HepG2 (cell line): ENCODE measurements around the gene RMRP. TPM values are rescaled to one million over a fixed set of nuclear protein-coding genes. Genes with fewer than 3 reads are reported as not detected.

Experiments used
- ATAC-seq: fragments of 200-7000 bp; cut with Tn5 transposase; 3 replicates; pipeline ENCODE4 v1.9.1; 2020; ENCODE audit warnings: mild to moderate bottlenecking, moderate library complexity
- BruUV-seq: library from RNA; stranded (reverse); fragments of 400-500 nt; replicated peaks from 2 replicates; lab custom pipeline; 2021; lab: Mats Ljungman, UMichigan
- CTCF ChIA-PET: fragments of 300-600 bp; formaldehyde crosslinking; extraction: SDS; loops from one replicate; lab custom pipeline; 2021; ENCODE audit warnings: low total read pairs, inconsistent platforms, low intra/inter-chr PET ratio; lab: Yijun Ruan, JAX
- POLR2A ChIA-PET: fragments of 350-600 bp; sonication (Branson Sonifier 250); formaldehyde crosslinking; loops from one replicate; lab custom pipeline; 2020; ENCODE audit warnings: antibody characterized with exemption, inconsistent platforms; lab: Yijun Ruan, JAX
- DNase-seq: peaks from one replicate; pipeline ENCODE4 v3.0.0-alpha.2; 2015; ENCODE audit warnings: low spot score
- FAIRE-seq: peaks from 3 replicates; lab custom pipeline; 2011; peaks lifted over from hg19 to GRCh38; lab: Jason Lieb, UNC
- H2AFZ ChIP-seq: one replicate; pipeline ENCODE4 v1.6.1; 2011; ENCODE audit warnings: low read length, inconsistent platforms
- H3K27ac ChIP-seq: fragments of 300-600 bp; 3 replicates; pipeline ENCODE4 v1.8.0; 2011; ENCODE audit warnings: mixed run types, mild to moderate bottlenecking, mixed read lengths, low read length, inconsistent platforms; ENCODE audit not compliant: insufficient read depth; ENCODE audit errors: extremely low read length
- H3K27me3 ChIP-seq, 2 experiments: fragments of 200-600 bp in 1 of 2; 2 replicates in 1 of 2; 3 replicates in 1 of 2; pipeline versions ENCODE4 v1.6.0 to v1.8.0; 2011; ENCODE audit warnings: low read length in 2 of 2, mild to moderate bottlenecking in 2 of 2, moderate library complexity in 2 of 2, inconsistent platforms in 1 of 2; ENCODE audit not compliant: insufficient read depth in 2 of 2, control insufficient read depth in 1 of 2
- H3K36me3 ChIP-seq, 2 experiments: fragments of 200-600 bp in 1 of 2; replicated peaks in 1 of 2; 2 replicates in 1 of 2; 3 replicates in 1 of 2; pipeline versions ENCODE4 v1.5.1 to v1.8.0; 2011; ENCODE audit warnings: low read length in 2 of 2, inconsistent platforms in 1 of 2; ENCODE audit not compliant: insufficient read depth in 2 of 2, control insufficient read depth in 1 of 2
- H3K4me1 ChIP-seq: 2 replicates; pipeline ENCODE4 v1.5.1; 2012; ENCODE audit warnings: low read length, inconsistent platforms; ENCODE audit not compliant: insufficient read depth
- H3K4me2 ChIP-seq: 2 replicates; pipeline ENCODE4 v1.6.0; 2011; ENCODE audit warnings: low read depth, low read length, inconsistent platforms
- H3K4me3 ChIP-seq, 3 experiments: fragments of 200-600 bp in 1 of 3; sonication (generic), shearing (Covaris generic) in 1 of 3; replicated peaks in 1 of 3; 2 replicates each; pipeline ENCODE4 v1.5.1; 2011 to 2016; ENCODE audit warnings: low read length in 3 of 3, inconsistent platforms in 2 of 3, low read depth in 2 of 3, mild to moderate bottlenecking in 2 of 3, control low read depth in 1 of 3, mixed read lengths in 1 of 3; ENCODE audit not compliant: insufficient read depth in 1 of 3
- H3K79me2 ChIP-seq: one replicate; pipeline ENCODE4 v1.6.1; 2011; ENCODE audit warnings: low read length, inconsistent platforms; ENCODE audit not compliant: insufficient read depth
- H3K9ac ChIP-seq: 2 replicates; pipeline ENCODE4 v1.6.0; 2011; ENCODE audit warnings: mild to moderate bottlenecking, low read depth, low read length, inconsistent platforms; ENCODE audit not compliant: insufficient read depth
- H3K9me3 ChIP-seq: 2 replicates; pipeline ENCODE4 v1.5.1; 2012; ENCODE audit warnings: mild to moderate bottlenecking, low read length
- H4K20me1 ChIP-seq: 2 replicates; pipeline ENCODE4 v1.6.0; 2011; ENCODE audit warnings: inconsistent platforms, mild to moderate bottlenecking, low read length, moderate library complexity; ENCODE audit not compliant: insufficient read depth
- NR2C2 ChIP-seq: sonication (generic); formaldehyde crosslinking; IDR thresholded peaks from 2 replicates; pipeline ENCODE4 v1.4.0; 2020; ENCODE audit warnings: missing genetic modification reagents, mild to moderate bottlenecking, moderate library complexity, borderline replicate concordance
- NR2F6 ChIP-seq, 2 experiments: IDR thresholded peaks; 2 replicates each; pipeline ENCODE4 v1.6.1; 2016; ENCODE audit warnings: antibody characterized with exemption in 1 of 2, mild to moderate bottlenecking in 1 of 2
- PHB2 ChIP-seq: fragments of 450-650 bp; IDR thresholded peaks from 2 replicates; pipeline ENCODE4 v1.6.1; 2018; ENCODE audit not compliant: partially characterized antibody
- POLR2G ChIP-seq: fragments of 200-400 bp; formaldehyde crosslinking; IDR thresholded peaks from 2 replicates; pipeline ENCODE4 v1.6.1; 2018; ENCODE audit warnings: mild to moderate bottlenecking, low read depth, low read length, moderate library complexity
- RFXANK ChIP-seq: IDR thresholded peaks from 2 replicates; pipeline ENCODE4 v1.6.1; 2016
- RFXAP ChIP-seq: sonication (generic); formaldehyde crosslinking; IDR thresholded peaks from 2 replicates; pipeline ENCODE4 v1.4.0; 2020; ENCODE audit warnings: missing genetic modification reagents, borderline replicate concordance
- SOX6 ChIP-seq, 2 experiments: fragments of 450-650 bp in 1 of 2; sonication (generic) in 1 of 2; formaldehyde crosslinking in 1 of 2; IDR thresholded peaks; 2 replicates each; pipeline versions ENCODE4 v1.4.0 to v1.6.1; 2017 to 2020; ENCODE audit warnings: antibody characterized with exemption in 1 of 2, mild to moderate bottlenecking in 1 of 2, missing genetic modification reagents in 1 of 2
- SPEN ChIP-seq: sonication (generic); formaldehyde crosslinking; IDR thresholded peaks from 2 replicates; pipeline ENCODE4 v1.5.1; 2020; ENCODE audit warnings: low read depth, mild to moderate bottlenecking, missing genetic modification reagents
- TOPORS ChIP-seq: sonication (generic); formaldehyde crosslinking; IDR thresholded peaks from 2 replicates; pipeline ENCODE4 v1.8.0; 2023; ENCODE audit warnings: mild to moderate bottlenecking, missing genetic modification reagents
- ZNF101 ChIP-seq: sonication (generic); formaldehyde crosslinking; IDR thresholded peaks from 2 replicates; pipeline ENCODE4 v1.4.0; 2020; ENCODE audit warnings: mild to moderate bottlenecking, low read depth, missing genetic modification reagents, borderline replicate concordance
- ZNF674 ChIP-seq: sonication (generic); formaldehyde crosslinking; IDR thresholded peaks from 2 replicates; pipeline ENCODE4 v1.5.0; 2020; ENCODE audit warnings: low read depth, mild to moderate bottlenecking, missing genetic modification reagents
- WGBS: methylation state at CpG from one replicate; pipeline ENCODE4 v1.1.6; 2017; ENCODE audit warnings: low lambda C conversion rate; 5-methylcytosine and 5-hydroxymethylcytosine counted together
- in situ Hi-C: cut with HindIII; loops from 2 replicates; pipeline ENCODE4 v1.10.0; 2017; ENCODE audit warnings: low pct_unique_long_range_greater_than_20kb; ENCODE audit not compliant: extremely low pct_ligation_motif_present
- intact Hi-C: fragments of 100-400 bp; cut with micrococcal nuclease; formaldehyde crosslinking; loops from one replicate; pipeline ENCODE4 v1.10.0; 2022; ENCODE audit not compliant: unreplicated experiment
- polyA plus RNA-seq, 8 experiments: library from polyadenylated mRNA; depleted of rRNA in 3 of 8; stranded (reverse) in 7 of 8; unstranded in 1 of 8; fragments of >200 nt; fragmentation: Illumina TruSeq in 4 of 8; extraction: Trizol in 4 of 8; gene quantifications; 2 replicates each; pipeline versions ENCODE4 v1.2.1 to v1.2.3, GENCODE V29; 2011 to 2016; ENCODE audit warnings: low read depth in 4 of 8, missing spikeins in 1 of 8, mixed read lengths in 1 of 8; ENCODE audit not compliant: insufficient read depth in 1 of 8
- total RNA-seq, 5 experiments: library from RNA; depleted of rRNA; stranded (reverse); fragments of >200 nt; fragmentation: Illumina TruSeq; extraction: Trizol; gene quantifications; 2 replicates each; pipeline ENCODE4 v1.2.3, GENCODE V29; 2016; ENCODE audit warnings: low read depth in 1 of 5
- TF ChIP-seq, protein P1 (sequence below): fragments of 450-650 bp; IDR thresholded peaks from 2 replicates; pipeline ENCODE4 v1.6.1; 2017; ENCODE audit warnings: mild to moderate bottlenecking
- TF ChIP-seq, protein P2 (sequence below): sonication (generic); formaldehyde crosslinking; conservative IDR thresholded peaks from 2 replicates; pipeline ENCODE4 v1.4.0; 2020; ENCODE audit warnings: missing genetic modification reagents
- TF ChIP-seq, protein P3 (sequence below): IDR thresholded peaks from 2 replicates; pipeline ENCODE4 v1.6.1; 2016; ENCODE audit warnings: mild to moderate bottlenecking
- TF ChIP-seq, protein P4 (sequence below): sonication (generic); formaldehyde crosslinking; IDR thresholded peaks from 2 replicates; pipeline ENCODE4 v1.5.0; 2020; ENCODE audit warnings: missing genetic modification reagents

The RMRP gene
- total and polyA plus RNA-seq, 2 of the 13 experiments (the other 11 are each of a cell fraction or from before 2014, with no cell fraction given) = 51.4 to 4,025 TPM

DNA sequence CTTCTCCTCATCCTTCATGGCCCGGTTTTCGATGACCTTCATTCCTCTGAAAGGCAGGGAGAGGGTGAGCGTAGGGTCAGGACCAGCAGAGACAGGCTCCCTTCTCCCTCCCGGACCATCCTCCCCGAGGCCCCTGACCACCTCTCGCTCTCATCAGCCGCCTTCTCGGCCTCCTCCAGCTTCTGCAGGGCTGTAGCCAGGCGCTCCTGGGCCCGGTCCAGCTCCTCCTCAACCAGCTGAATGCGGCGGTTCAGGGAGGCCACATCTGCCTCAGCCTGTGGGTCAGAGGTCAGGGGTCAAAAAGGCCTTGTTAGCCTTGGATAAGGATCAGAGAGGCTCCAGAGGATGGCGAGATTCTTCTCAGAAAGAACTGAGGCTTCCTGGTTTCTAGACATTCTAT lies 27.7 kb upstream of the RMRP start:
- 79% methylated on average over 12 of the region's 13 CpGs for WGBS
- H3K4me1 ChIP-seq = peaks cover 55% of the 10 kb centered on the region
- H3K27ac ChIP-seq = no peak overlapping the region
- H3K36me3 ChIP-seq = no peaks in the 10 kb centered on the region
- intact Hi-C loops = no loop called here
- FAIRE-seq (no peak), ATAC-seq (no peak), DNase-seq (no peak)
- no peak overlapping the region for H3K4me2 ChIP-seq
- no peak overlapping the region for H2AFZ ChIP-seq
- in situ Hi-C loops = no loop called here
- H4K20me1 ChIP-seq = no peaks in the 10 kb centered on the region
- H3K9ac ChIP-seq = no peak overlapping the region
- H3K79me2 ChIP-seq = no peaks in the 10 kb centered on the region
- H3K4me3 ChIP-seq = no peak overlapping the region
- ChIA-PET CTCF (no interaction called here), POLR2A (no interaction called here)
- no peaks in the 10 kb centered on the region for H3K9me3 ChIP-seq
- H3K27me3 ChIP-seq = no peaks in the 10 kb centered on the region
- no TSS peak for BruUV-seq
- no peak for TF ChIP-seq PHB2
- TF ChIP-seq NR2C2 (CRISPR knock-in tag) = peak; percentile 56; the same call in 1 of the 2 replicates
- TF ChIP-seq RFXANK (CRISPR knock-in tag) = no peak
- TF ChIP-seq, protein P1, sequence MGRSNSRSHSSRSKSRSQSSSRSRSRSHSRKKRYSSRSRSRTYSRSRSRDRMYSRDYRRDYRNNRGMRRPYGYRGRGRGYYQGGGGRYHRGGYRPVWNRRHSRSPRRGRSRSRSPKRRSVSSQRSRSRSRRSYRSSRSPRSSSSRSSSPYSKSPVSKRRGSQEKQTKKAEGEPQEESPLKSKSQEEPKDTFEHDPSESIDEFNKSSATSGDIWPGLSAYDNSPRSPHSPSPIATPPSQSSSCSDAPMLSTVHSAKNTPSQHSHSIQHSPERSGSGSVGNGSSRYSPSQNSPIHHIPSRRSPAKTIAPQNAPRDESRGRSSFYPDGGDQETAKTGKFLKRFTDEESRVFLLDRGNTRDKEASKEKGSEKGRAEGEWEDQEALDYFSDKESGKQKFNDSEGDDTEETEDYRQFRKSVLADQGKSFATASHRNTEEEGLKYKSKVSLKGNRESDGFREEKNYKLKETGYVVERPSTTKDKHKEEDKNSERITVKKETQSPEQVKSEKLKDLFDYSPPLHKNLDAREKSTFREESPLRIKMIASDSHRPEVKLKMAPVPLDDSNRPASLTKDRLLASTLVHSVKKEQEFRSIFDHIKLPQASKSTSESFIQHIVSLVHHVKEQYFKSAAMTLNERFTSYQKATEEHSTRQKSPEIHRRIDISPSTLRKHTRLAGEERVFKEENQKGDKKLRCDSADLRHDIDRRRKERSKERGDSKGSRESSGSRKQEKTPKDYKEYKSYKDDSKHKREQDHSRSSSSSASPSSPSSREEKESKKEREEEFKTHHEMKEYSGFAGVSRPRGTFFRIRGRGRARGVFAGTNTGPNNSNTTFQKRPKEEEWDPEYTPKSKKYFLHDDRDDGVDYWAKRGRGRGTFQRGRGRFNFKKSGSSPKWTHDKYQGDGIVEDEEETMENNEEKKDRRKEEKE = no peak
- TF ChIP-seq, protein P2, sequence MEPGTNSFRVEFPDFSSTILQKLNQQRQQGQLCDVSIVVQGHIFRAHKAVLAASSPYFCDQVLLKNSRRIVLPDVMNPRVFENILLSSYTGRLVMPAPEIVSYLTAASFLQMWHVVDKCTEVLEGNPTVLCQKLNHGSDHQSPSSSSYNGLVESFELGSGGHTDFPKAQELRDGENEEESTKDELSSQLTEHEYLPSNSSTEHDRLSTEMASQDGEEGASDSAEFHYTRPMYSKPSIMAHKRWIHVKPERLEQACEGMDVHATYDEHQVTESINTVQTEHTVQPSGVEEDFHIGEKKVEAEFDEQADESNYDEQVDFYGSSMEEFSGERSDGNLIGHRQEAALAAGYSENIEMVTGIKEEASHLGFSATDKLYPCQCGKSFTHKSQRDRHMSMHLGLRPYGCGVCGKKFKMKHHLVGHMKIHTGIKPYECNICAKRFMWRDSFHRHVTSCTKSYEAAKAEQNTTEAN (CRISPR knock-in tag) = no peak
- TF ChIP-seq ZNF674 (CRISPR knock-in tag) = no peak
- TF ChIP-seq, protein P3, sequence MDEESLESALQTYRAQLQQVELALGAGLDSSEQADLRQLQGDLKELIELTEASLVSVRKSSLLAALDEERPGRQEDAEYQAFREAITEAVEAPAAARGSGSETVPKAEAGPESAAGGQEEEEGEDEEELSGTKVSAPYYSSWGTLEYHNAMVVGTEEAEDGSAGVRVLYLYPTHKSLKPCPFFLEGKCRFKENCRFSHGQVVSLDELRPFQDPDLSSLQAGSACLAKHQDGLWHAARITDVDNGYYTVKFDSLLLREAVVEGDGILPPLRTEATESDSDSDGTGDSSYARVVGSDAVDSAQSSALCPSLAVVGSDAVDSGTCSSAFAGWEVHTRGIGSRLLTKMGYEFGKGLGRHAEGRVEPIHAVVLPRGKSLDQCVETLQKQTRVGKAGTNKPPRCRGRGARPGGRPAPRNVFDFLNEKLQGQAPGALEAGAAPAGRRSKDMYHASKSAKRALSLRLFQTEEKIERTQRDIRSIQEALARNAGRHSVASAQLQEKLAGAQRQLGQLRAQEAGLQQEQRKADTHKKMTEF (CRISPR knock-in tag) = no peak
- TF ChIP-seq ZNF101 = no peak
- TF ChIP-seq POLR2G = no peak
- no peak for TF ChIP-seq RFXAP (CRISPR knock-in tag)
- TF ChIP-seq NR2F6 (IDR thresholded peaks at IDR 0.05) = peak; percentile 37; the same call in 1 of the 2 replicates
- no peak for TF ChIP-seq NR2F6 (CRISPR knock-in tag; IDR thresholded peaks at IDR 0.05)
- TF ChIP-seq, protein P4, sequence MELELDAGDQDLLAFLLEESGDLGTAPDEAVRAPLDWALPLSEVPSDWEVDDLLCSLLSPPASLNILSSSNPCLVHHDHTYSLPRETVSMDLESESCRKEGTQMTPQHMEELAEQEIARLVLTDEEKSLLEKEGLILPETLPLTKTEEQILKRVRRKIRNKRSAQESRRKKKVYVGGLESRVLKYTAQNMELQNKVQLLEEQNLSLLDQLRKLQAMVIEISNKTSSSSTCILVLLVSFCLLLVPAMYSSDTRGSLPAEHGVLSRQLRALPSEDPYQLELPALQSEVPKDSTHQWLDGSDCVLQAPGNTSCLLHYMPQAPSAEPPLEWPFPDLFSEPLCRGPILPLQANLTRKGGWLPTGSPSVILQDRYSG = no peak
- no peak for TF ChIP-seq SPEN (CRISPR knock-in tag)
- no peak for TF ChIP-seq SOX6 (IDR thresholded peaks at IDR 0.05)
- TF ChIP-seq SOX6 (CRISPR knock-in tag; IDR thresholded peaks at IDR 0.05) = no peak
- TF ChIP-seq TOPORS (CRISPR knock-in tag) = no peak
